HepG2 (cell line): Measurements from ENCODE around the gene RNASE4. TPM values are rescaled to one million over a fixed set of nuclear protein-coding genes. Genes with fewer than 3 reads are reported as not detected.

ENCODE experiments used
- ATAC-seq: fragments of 200-7000 bp; cut with Tn5 transposase; 3 replicates; pipeline ENCODE4 v1.9.1; 2020; ENCODE audit warnings: mild to moderate bottlenecking, moderate library complexity
- BruUV-seq: library from RNA; stranded (reverse); fragments of 400-500 nt; replicated peaks from 2 replicates; lab custom pipeline; 2021; lab: Mats Ljungman, UMichigan
- CTCF ChIA-PET: fragments of 300-600 bp; formaldehyde crosslinking; extraction: SDS; loops from one replicate; lab custom pipeline; 2021; ENCODE audit warnings: low total read pairs, inconsistent platforms, low intra/inter-chr PET ratio; lab: Yijun Ruan, JAX
- POLR2A ChIA-PET: fragments of 350-600 bp; sonication (Branson Sonifier 250); formaldehyde crosslinking; loops from one replicate; lab custom pipeline; 2020; ENCODE audit warnings: antibody characterized with exemption, inconsistent platforms; lab: Yijun Ruan, JAX
- DNase-seq: peaks from one replicate; pipeline ENCODE4 v3.0.0-alpha.2; 2015; ENCODE audit warnings: low spot score
- FAIRE-seq: peaks from 3 replicates; lab custom pipeline; 2011; peaks lifted over from hg19 to GRCh38; lab: Jason Lieb, UNC
- H2AFZ ChIP-seq: one replicate; pipeline ENCODE4 v1.6.1; 2011; ENCODE audit warnings: low read length, inconsistent platforms
- H3K27ac ChIP-seq: fragments of 300-600 bp; 3 replicates; pipeline ENCODE4 v1.8.0; 2011; ENCODE audit warnings: mixed run types, mild to moderate bottlenecking, mixed read lengths, low read length, inconsistent platforms; ENCODE audit not compliant: insufficient read depth; ENCODE audit errors: extremely low read length
- H3K27me3 ChIP-seq, 2 experiments: fragments of 200-600 bp in 1 of 2; 2 replicates in 1 of 2; 3 replicates in 1 of 2; pipeline versions ENCODE4 v1.6.0 to v1.8.0; 2011; ENCODE audit warnings: low read length in 2 of 2, mild to moderate bottlenecking in 2 of 2, moderate library complexity in 2 of 2, inconsistent platforms in 1 of 2; ENCODE audit not compliant: insufficient read depth in 2 of 2, control insufficient read depth in 1 of 2
- H3K36me3 ChIP-seq, 2 experiments: fragments of 200-600 bp in 1 of 2; replicated peaks in 1 of 2; 2 replicates in 1 of 2; 3 replicates in 1 of 2; pipeline versions ENCODE4 v1.5.1 to v1.8.0; 2011; ENCODE audit warnings: low read length in 2 of 2, inconsistent platforms in 1 of 2; ENCODE audit not compliant: insufficient read depth in 2 of 2, control insufficient read depth in 1 of 2
- H3K4me1 ChIP-seq: 2 replicates; pipeline ENCODE4 v1.5.1; 2012; ENCODE audit warnings: low read length, inconsistent platforms; ENCODE audit not compliant: insufficient read depth
- H3K4me2 ChIP-seq: 2 replicates; pipeline ENCODE4 v1.6.0; 2011; ENCODE audit warnings: low read depth, low read length, inconsistent platforms
- H3K4me3 ChIP-seq, 3 experiments: fragments of 200-600 bp in 1 of 3; sonication (generic), shearing (Covaris generic) in 1 of 3; replicated peaks in 1 of 3; 2 replicates each; pipeline ENCODE4 v1.5.1; 2011 to 2016; ENCODE audit warnings: low read length in 3 of 3, inconsistent platforms in 2 of 3, low read depth in 2 of 3, mild to moderate bottlenecking in 2 of 3, control low read depth in 1 of 3, mixed read lengths in 1 of 3; ENCODE audit not compliant: insufficient read depth in 1 of 3
- H3K79me2 ChIP-seq: one replicate; pipeline ENCODE4 v1.6.1; 2011; ENCODE audit warnings: low read length, inconsistent platforms; ENCODE audit not compliant: insufficient read depth
- H3K9ac ChIP-seq: 2 replicates; pipeline ENCODE4 v1.6.0; 2011; ENCODE audit warnings: mild to moderate bottlenecking, low read depth, low read length, inconsistent platforms; ENCODE audit not compliant: insufficient read depth
- H3K9me3 ChIP-seq: 2 replicates; pipeline ENCODE4 v1.5.1; 2012; ENCODE audit warnings: mild to moderate bottlenecking, low read length
- H4K20me1 ChIP-seq: 2 replicates; pipeline ENCODE4 v1.6.0; 2011; ENCODE audit warnings: inconsistent platforms, mild to moderate bottlenecking, low read length, moderate library complexity; ENCODE audit not compliant: insufficient read depth
- DR1 ChIP-seq: sonication (generic); formaldehyde crosslinking; IDR thresholded peaks from 2 replicates; pipeline ENCODE4 v1.8.0; 2021; ENCODE audit warnings: mild to moderate bottlenecking, missing genetic modification reagents, inconsistent platforms
- ESRRA ChIP-seq: sonication (generic); formaldehyde crosslinking; IDR thresholded peaks from 2 replicates; pipeline ENCODE4 v1.5.1; 2020; ENCODE audit warnings: mild to moderate bottlenecking, low read depth, missing genetic modification reagents
- HIVEP1 ChIP-seq: sonication (generic); formaldehyde crosslinking; IDR thresholded peaks from 2 replicates; pipeline ENCODE4 v1.4.0; 2020; ENCODE audit warnings: mild to moderate bottlenecking, missing genetic modification reagents
- RCOR2 ChIP-seq: IDR thresholded peaks from 2 replicates; pipeline ENCODE4 v1.6.1; 2016; ENCODE audit warnings: missing biosample characterization, missing genetic modification reagents
- SOX13 ChIP-seq, 3 experiments: fragments of 450-650 bp in 1 of 3; sonication (generic) in 1 of 3; formaldehyde crosslinking in 1 of 3; IDR thresholded peaks in 2 of 3; conservative IDR thresholded peaks in 1 of 3; 2 replicates each; pipeline versions ENCODE4 v1.5.0 to v1.6.1; 2016 to 2020; ENCODE audit warnings: antibody characterized with exemption in 1 of 3, mild to moderate bottlenecking in 1 of 3, missing compliant biosample characterization in 1 of 3, missing genetic modification reagents in 1 of 3, moderate library complexity in 1 of 3
- TEAD2 ChIP-seq: sonication (generic); formaldehyde crosslinking; IDR thresholded peaks from 2 replicates; pipeline ENCODE4 v1.9.0; 2021; ENCODE audit warnings: missing genetic modification reagents
- THAP11 ChIP-seq: IDR thresholded peaks from 2 replicates; pipeline ENCODE4 v1.6.1; 2016; ENCODE audit warnings: missing biosample characterization, missing genetic modification reagents
- ZEB1 ChIP-seq: IDR thresholded peaks from 2 replicates; pipeline ENCODE4 v1.6.1; 2012; ENCODE audit warnings: mild to moderate bottlenecking, low read depth, inconsistent platforms; ENCODE audit not compliant: insufficient replicate concordance
- ZNF354B ChIP-seq: sonication (generic); formaldehyde crosslinking; IDR thresholded peaks from 2 replicates; pipeline ENCODE4 v1.8.0; 2022; ENCODE audit warnings: mild to moderate bottlenecking, missing genetic modification reagents
- WGBS: methylation state at CpG from one replicate; pipeline ENCODE4 v1.1.6; 2017; ENCODE audit warnings: low lambda C conversion rate; 5-methylcytosine and 5-hydroxymethylcytosine counted together
- in situ Hi-C: cut with HindIII; loops from 2 replicates; pipeline ENCODE4 v1.10.0; 2017; ENCODE audit warnings: low pct_unique_long_range_greater_than_20kb; ENCODE audit not compliant: extremely low pct_ligation_motif_present
- intact Hi-C: fragments of 100-400 bp; cut with micrococcal nuclease; formaldehyde crosslinking; loops from one replicate; pipeline ENCODE4 v1.10.0; 2022; ENCODE audit not compliant: unreplicated experiment
- polyA plus RNA-seq, 8 experiments: library from polyadenylated mRNA; depleted of rRNA in 3 of 8; stranded (reverse) in 7 of 8; unstranded in 1 of 8; fragments of >200 nt; fragmentation: Illumina TruSeq in 4 of 8; extraction: Trizol in 4 of 8; gene quantifications; 2 replicates each; pipeline versions ENCODE4 v1.2.1 to v1.2.3, GENCODE V29; 2011 to 2016; ENCODE audit warnings: low read depth in 4 of 8, missing spikeins in 1 of 8, mixed read lengths in 1 of 8; ENCODE audit not compliant: insufficient read depth in 1 of 8
- total RNA-seq, 5 experiments: library from RNA; depleted of rRNA; stranded (reverse); fragments of >200 nt; fragmentation: Illumina TruSeq; extraction: Trizol; gene quantifications; 2 replicates each; pipeline ENCODE4 v1.2.3, GENCODE V29; 2016; ENCODE audit warnings: low read depth in 1 of 5
- TF ChIP-seq, protein P1 (sequence below): sonication (generic); formaldehyde crosslinking; IDR thresholded peaks from 2 replicates; pipeline ENCODE4 v1.5.1; 2020; ENCODE audit warnings: missing genetic modification reagents, mild to moderate bottlenecking, borderline replicate concordance
- TF ChIP-seq, protein P2 (sequence below): sonication (generic); formaldehyde crosslinking; IDR thresholded peaks from 2 replicates; pipeline ENCODE4 v1.4.0; 2020; ENCODE audit warnings: low read depth, missing genetic modification reagents

Gene RNASE4
- total and polyA plus RNA-seq, 2 of the 13 experiments (the other 11 are each of a cell fraction or from before 2014, with no cell fraction given), result 109 to 983 TPM

DNA sequence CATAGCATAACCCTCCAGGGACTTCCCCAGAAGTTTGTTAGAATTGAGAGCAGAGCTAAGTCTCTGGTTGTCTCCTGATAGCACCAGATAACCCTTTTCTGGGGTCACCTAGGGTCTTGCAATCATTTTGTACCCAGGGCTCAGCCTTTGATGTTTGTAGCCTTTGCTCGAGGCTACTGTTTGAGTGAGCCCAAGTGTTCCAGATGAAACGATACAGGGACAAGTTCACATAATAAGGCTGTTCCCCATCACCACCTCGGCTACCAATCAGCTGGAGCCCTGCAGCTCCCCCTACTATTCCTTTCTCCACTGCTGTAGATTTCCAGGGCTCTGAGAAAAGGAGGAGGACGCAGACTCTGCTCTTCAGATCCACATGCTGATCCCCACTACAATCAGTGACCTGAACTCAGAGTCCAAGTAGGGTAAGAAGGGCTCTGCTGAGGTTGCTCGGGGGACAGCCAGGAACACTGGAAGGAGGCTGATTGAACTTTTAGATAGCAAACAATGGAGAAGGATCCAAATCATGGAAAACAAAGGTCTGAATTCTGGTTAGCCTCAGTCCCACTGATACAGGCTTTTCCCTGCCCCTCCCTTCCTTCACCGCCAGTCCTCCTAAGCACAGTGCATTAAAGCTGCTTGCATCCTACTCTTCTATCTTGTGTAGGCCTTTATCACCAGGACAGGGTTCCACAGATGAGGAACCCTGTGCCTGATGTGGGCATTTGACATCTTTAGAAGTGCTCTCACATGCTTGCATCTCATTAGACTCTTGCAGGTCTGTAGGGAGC, 61.4 kb downstream of the RNASE4 start, which contains the start of gene EDDM3A:
Gene EDDM3A (plus strand): TSS at position 317 of the 788 bp plus-strand sequence. CDS start 1,694 bp downstream, outside the sequence.
- no peaks in the 10 kb centered on the region for H3K79me2 ChIP-seq
- in situ Hi-C loops (no loop called here), intact Hi-C loops (no loop called here)
- no peak for FAIRE-seq
- no peaks in the 10 kb centered on the region for H4K20me1 ChIP-seq
- no peaks in the 10 kb centered on the region; a peak in 1 of 5 replicates for H3K27me3 ChIP-seq
- BruUV-seq, result no TSS peak
- no peaks in the 10 kb centered on the region for H3K9me3 ChIP-seq
- H3K4me1 ChIP-seq, result no peaks in the 10 kb centered on the region
- no peaks in the 10 kb centered on the region for H3K36me3 ChIP-seq
- no peak within 1 kb of the TSS for H3K9ac ChIP-seq
- H3K27ac ChIP-seq, result no peak within 1 kb of the TSS
- no peak for TF ChIP-seq ESRRA (CRISPR knock-in tag)
- TF ChIP-seq TEAD2 (CRISPR knock-in tag), result no peak
- no peak for TF ChIP-seq DR1 (CRISPR knock-in tag)
- TF ChIP-seq, protein P1, sequence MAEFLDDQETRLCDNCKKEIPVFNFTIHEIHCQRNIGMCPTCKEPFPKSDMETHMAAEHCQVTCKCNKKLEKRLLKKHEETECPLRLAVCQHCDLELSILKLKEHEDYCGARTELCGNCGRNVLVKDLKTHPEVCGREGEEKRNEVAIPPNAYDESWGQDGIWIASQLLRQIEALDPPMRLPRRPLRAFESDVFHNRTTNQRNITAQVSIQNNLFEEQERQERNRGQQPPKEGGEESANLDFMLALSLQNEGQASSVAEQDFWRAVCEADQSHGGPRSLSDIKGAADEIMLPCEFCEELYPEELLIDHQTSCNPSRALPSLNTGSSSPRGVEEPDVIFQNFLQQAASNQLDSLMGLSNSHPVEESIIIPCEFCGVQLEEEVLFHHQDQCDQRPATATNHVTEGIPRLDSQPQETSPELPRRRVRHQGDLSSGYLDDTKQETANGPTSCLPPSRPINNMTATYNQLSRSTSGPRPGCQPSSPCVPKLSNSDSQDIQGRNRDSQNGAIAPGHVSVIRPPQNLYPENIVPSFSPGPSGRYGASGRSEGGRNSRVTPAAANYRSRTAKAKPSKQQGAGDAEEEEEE (CRISPR knock-in tag), result no peak
- TF ChIP-seq ZEB1, result no peak
- TF ChIP-seq HIVEP1 (CRISPR knock-in tag), result no peak
- TF ChIP-seq, protein P2, sequence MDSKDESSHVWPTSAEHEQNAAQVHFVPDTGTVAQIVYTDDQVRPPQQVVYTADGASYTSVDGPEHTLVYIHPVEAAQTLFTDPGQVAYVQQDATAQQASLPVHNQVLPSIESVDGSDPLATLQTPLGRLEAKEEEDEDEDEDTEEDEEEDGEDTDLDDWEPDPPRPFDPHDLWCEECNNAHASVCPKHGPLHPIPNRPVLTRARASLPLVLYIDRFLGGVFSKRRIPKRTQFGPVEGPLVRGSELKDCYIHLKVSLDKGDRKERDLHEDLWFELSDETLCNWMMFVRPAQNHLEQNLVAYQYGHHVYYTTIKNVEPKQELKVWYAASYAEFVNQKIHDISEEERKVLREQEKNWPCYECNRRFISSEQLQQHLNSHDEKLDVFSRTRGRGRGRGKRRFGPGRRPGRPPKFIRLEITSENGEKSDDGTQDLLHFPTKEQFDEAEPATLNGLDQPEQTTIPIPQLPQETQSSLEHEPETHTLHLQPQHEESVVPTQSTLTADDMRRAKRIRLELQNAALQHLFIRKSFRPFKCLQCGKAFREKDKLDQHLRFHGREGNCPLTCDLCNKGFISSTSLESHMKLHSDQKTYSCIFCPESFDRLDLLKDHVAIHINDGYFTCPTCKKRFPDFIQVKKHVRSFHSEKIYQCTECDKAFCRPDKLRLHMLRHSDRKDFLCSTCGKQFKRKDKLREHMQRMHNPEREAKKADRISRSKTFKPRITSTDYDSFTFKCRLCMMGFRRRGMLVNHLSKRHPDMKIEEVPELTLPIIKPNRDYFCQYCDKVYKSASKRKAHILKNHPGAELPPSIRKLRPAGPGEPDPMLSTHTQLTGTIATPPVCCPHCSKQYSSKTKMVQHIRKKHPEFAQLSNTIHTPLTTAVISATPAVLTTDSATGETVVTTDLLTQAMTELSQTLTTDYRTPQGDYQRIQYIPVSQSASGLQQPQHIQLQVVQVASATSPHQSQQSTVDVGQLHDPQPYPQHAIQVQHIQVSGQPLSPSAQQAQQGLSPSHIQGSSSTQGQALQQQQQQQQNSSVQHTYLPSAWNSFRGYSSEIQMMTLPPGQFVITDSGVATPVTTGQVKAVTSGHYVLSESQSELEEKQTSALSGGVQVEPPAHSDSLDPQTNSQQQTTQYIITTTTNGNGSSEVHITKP (CRISPR knock-in tag), result no peak
- TF ChIP-seq RCOR2 (CRISPR knock-in tag), result no peak
- no peak for TF ChIP-seq THAP11
- no peak for TF ChIP-seq ZNF354B (CRISPR knock-in tag)
- no peak for TF ChIP-seq SOX13 (IDR thresholded peaks at IDR 0.05)
- no peak for TF ChIP-seq SOX13 (CRISPR knock-in tag; conservative IDR thresholded peaks at IDR 0.05 in 1 of 2, IDR thresholded peaks at IDR 0.05 in 1 of 2)
- TF ChIP-seq, all 625 proteins: peak for 0
- Histone ChIP-seq H3K4me2 (no peak within 1 kb of the TSS), H2AFZ (no peak within 1 kb of the TSS), H3K4me3 (no peak within 1 kb of the TSS)
- ChIA-PET POLR2A (no interaction called here), CTCF (no interaction called here)
- DNase-seq (no peak), ATAC-seq (peak; percentile 53)
- 9% methylated on average over 6 of the region's 6 CpGs for WGBS
